Activated T-helper 17 cell treated with anti-CD3 and anti-CD28 coated beads, Interleukin-2, amount 50 U/mL, for 72 hours (primary cell): Measurements from ENCODE around the gene DNLZ. TPM values are rescaled to one million over a fixed set of nuclear protein-coding genes. Genes with fewer than 3 reads are reported as not detected.
A peak's percentile ranks its signal among the peaks of the same experiment; 100 is the strongest.

ENCODE experiments used
- ATAC-seq: fragments of 150-1000 bp; cut with Tn5 transposase; replicated peaks from 2 replicates; pipeline ENCODE4 v1.10.0; 2021; ENCODE audit warnings: mild to moderate bottlenecking, moderate library complexity
- H3K27ac Mint-ChIP-seq: one replicate; pipeline ENCODE4 v1.8.0; 2022; ENCODE audit warnings: mixed read lengths
- H3K27me3 Mint-ChIP-seq: one replicate; pipeline ENCODE4 v1.8.0; 2022; ENCODE audit warnings: mixed read lengths
- H3K36me3 Mint-ChIP-seq: one replicate; pipeline ENCODE4 v1.8.0; 2022; ENCODE audit warnings: low read depth, mild to moderate bottlenecking, mixed read lengths
- H3K4me1 Mint-ChIP-seq: one replicate; pipeline ENCODE4 v1.8.0; 2022; ENCODE audit warnings: mixed read lengths
- H3K4me3 Mint-ChIP-seq: one replicate; pipeline ENCODE4 v1.8.0; 2022; ENCODE audit warnings: mild to moderate bottlenecking, mixed read lengths
- H3K9me3 Mint-ChIP-seq: one replicate; pipeline ENCODE4 v1.8.0; 2022; ENCODE audit warnings: mixed read lengths
- total RNA-seq, 2 donors: library from RNA; stranded (reverse); gene quantifications; one replicate each; pipeline ENCODE4 v1.2.3, GENCODE V29; 2022

Gene DNLZ
- total RNA-seq, 2 donors from 2014 or later = 10.3 to 24.0 TPM

GRCh38 chr9:136401173-136401922 lies 37.8 kb upstream of the DNLZ start:
- Mint-ChIP-seq H3K4me1 (peaks cover 24% of the 10 kb centered on the region), H3K27ac (peak overlapping the region; percentile 84), H3K4me3 (peak overlapping the region; percentile 88), H3K9me3 (no peaks in the 10 kb centered on the region), H3K27me3 (no peaks in the 10 kb centered on the region), H3K36me3 (peaks cover 78% of the 10 kb centered on the region)
- ATAC-seq = no peak

GRCh38 chr9:136400038-136400834 lies 36.7 kb upstream of the DNLZ start, which contains the start of gene SNAPC4:
Gene SNAPC4 (minus strand): TSS chr9:136400170. CDS start chr9:136398428, 1,742 bp downstream.
- H3K27ac Mint-ChIP-seq = peak within 1 kb of the TSS; percentile 91
- H3K36me3 Mint-ChIP-seq = peaks cover 79% of the 10 kb centered on the region
- peaks cover 23% of the 10 kb centered on the region for H3K4me1 Mint-ChIP-seq
- peak within 1 kb of the TSS; percentile 88 for H3K4me3 Mint-ChIP-seq
- no peaks in the 10 kb centered on the region for H3K27me3 Mint-ChIP-seq
- peak; percentile 66 for ATAC-seq
- no peaks in the 10 kb centered on the region for H3K9me3 Mint-ChIP-seq

- Mint-ChIP-seq H3K36me3 (peaks cover 79% of the 10 kb centered on the region), H3K9me3 (no peaks in the 10 kb centered on the region), H3K27ac (peak overlapping the region; percentile 91), H3K4me1 (peaks cover 15% of the 10 kb centered on the region), H3K4me3 (peak overlapping the region; percentile 88), H3K27me3 (no peaks in the 10 kb centered on the region)
- peak; percentile 16 for ATAC-seq
Observed at GRCh38 chr9:136399176-136400037, 35.9 kb upstream of the DNLZ start.

- no peaks in the 10 kb centered on the region for H3K9me3 Mint-ChIP-seq
- no peak for ATAC-seq
- H3K27me3 Mint-ChIP-seq = no peaks in the 10 kb centered on the region
- H3K27ac Mint-ChIP-seq = peak overlapping the region; percentile 91
- peaks cover 11% of the 10 kb centered on the region for H3K4me1 Mint-ChIP-seq
- peaks cover 76% of the 10 kb centered on the region for H3K36me3 Mint-ChIP-seq
- H3K4me3 Mint-ChIP-seq = peak overlapping the region; percentile 88
Observed at GRCh38 chr9:136398286-136398685, 34.7 kb upstream of the DNLZ start.

- peaks cover 80% of the 10 kb centered on the region for H3K36me3 Mint-ChIP-seq
- no peak overlapping the region for H3K27ac Mint-ChIP-seq
- no peaks in the 10 kb centered on the region for H3K9me3 Mint-ChIP-seq
- no peaks in the 10 kb centered on the region for H3K27me3 Mint-ChIP-seq
- H3K4me3 Mint-ChIP-seq = no peak overlapping the region
- peaks cover 11% of the 10 kb centered on the region for H3K4me1 Mint-ChIP-seq
- ATAC-seq = no peak
Observed at GRCh38 chr9:136397643-136398042, 34.1 kb upstream of the DNLZ start.

- no peak overlapping the region for H3K27ac Mint-ChIP-seq
- peaks cover 80% of the 10 kb centered on the region for H3K36me3 Mint-ChIP-seq
- ATAC-seq = no peak
- no peaks in the 10 kb centered on the region for H3K9me3 Mint-ChIP-seq
- no peak overlapping the region for H3K4me3 Mint-ChIP-seq
- no peaks in the 10 kb centered on the region for H3K27me3 Mint-ChIP-seq
- H3K4me1 Mint-ChIP-seq = peaks cover 15% of the 10 kb centered on the region
Observed at GRCh38 chr9:136396219-136396515, 32.6 kb upstream of the DNLZ start.

- no peak for ATAC-seq
- Mint-ChIP-seq H3K27me3 (no peaks in the 10 kb centered on the region), H3K9me3 (no peaks in the 10 kb centered on the region), H3K27ac (no peak overlapping the region), H3K4me3 (no peak overlapping the region), H3K4me1 (peaks cover 16% of the 10 kb centered on the region), H3K36me3 (peaks cover 84% of the 10 kb centered on the region)
Observed at GRCh38 chr9:136395345-136396218, 32.0 kb upstream of the DNLZ start.

GRCh38 chr9:136395020-136395340 lies 31.4 kb upstream of the DNLZ start:
- no peak for ATAC-seq
- H3K27ac Mint-ChIP-seq = no peak overlapping the region
- no peak overlapping the region for H3K4me3 Mint-ChIP-seq
- H3K27me3 Mint-ChIP-seq = no peaks in the 10 kb centered on the region
- peaks cover 90% of the 10 kb centered on the region for H3K36me3 Mint-ChIP-seq
- H3K9me3 Mint-ChIP-seq = no peaks in the 10 kb centered on the region
- H3K4me1 Mint-ChIP-seq = peaks cover 16% of the 10 kb centered on the region

GRCh38 chr9:136394312-136395019 lies 30.9 kb upstream of the DNLZ start:
- H3K4me1 Mint-ChIP-seq = peaks cover 16% of the 10 kb centered on the region
- H3K27ac Mint-ChIP-seq = no peak overlapping the region

GRCh38 chr9:136393531-136393930 lies 30.0 kb upstream of the DNLZ start:
- peaks cover 96% of the 10 kb centered on the region for H3K36me3 Mint-ChIP-seq
- no peaks in the 10 kb centered on the region for H3K9me3 Mint-ChIP-seq
- H3K4me3 Mint-ChIP-seq = no peak overlapping the region

More at GRCh38 chr9:136394312-136395019, 30.9 kb upstream of the DNLZ start:
- ATAC-seq = no peak
- Mint-ChIP-seq H3K36me3 (peaks cover 95% of the 10 kb centered on the region), H3K27me3 (no peaks in the 10 kb centered on the region), H3K4me3 (no peak overlapping the region), H3K9me3 (no peaks in the 10 kb centered on the region)

GRCh38 chr9:136392538-136393449 lies 29.2 kb upstream of the DNLZ start:
- no peak overlapping the region for H3K4me3 Mint-ChIP-seq
- H3K27me3 Mint-ChIP-seq = no peaks in the 10 kb centered on the region
- ATAC-seq = no peak
- no peak overlapping the region for H3K27ac Mint-ChIP-seq
- no peaks in the 10 kb centered on the region for H3K9me3 Mint-ChIP-seq
- H3K36me3 Mint-ChIP-seq = peaks cover 96% of the 10 kb centered on the region
- peaks cover 4% of the 10 kb centered on the region for H3K4me1 Mint-ChIP-seq

More at GRCh38 chr9:136393531-136393930, 30.0 kb upstream of the DNLZ start:
- ATAC-seq = no peak
- peaks cover 8% of the 10 kb centered on the region for H3K4me1 Mint-ChIP-seq
- no peak overlapping the region for H3K27ac Mint-ChIP-seq
- no peaks in the 10 kb centered on the region for H3K27me3 Mint-ChIP-seq

- Mint-ChIP-seq H3K27me3 (no peaks in the 10 kb centered on the region), H3K27ac (no peak overlapping the region), H3K4me3 (no peak overlapping the region), H3K9me3 (no peaks in the 10 kb centered on the region), H3K36me3 (peaks cover 96% of the 10 kb centered on the region), H3K4me1 (peaks cover 4% of the 10 kb centered on the region)
- ATAC-seq = no peak
Observed at GRCh38 chr9:136391737-136392537, 28.4 kb upstream of the DNLZ start.
